Measurements from ENCODE around the gene SHOC2.

- TF ChIP-seq CTCF (IDR thresholded peaks at IDR 0.05) (no peak), POLR2A (IDR thresholded peaks at IDR 0.05) (no peak)
Measured at GRCh38 chr10:110881905-110882304, 37.5 kb upstream of the SHOC2 start.
